OCI-LY7 (cell line): Measurements from ENCODE around the gene PYGB.

ENCODE experiments used
- CTCF ChIP-seq: fragments of 200-600 bp; sonication (generic); conservative IDR thresholded peaks from 2 replicates; pipeline ENCODE4 v1.5.1; 2014; ENCODE audit warnings: mild to moderate bottlenecking, antibody characterized with exemption, low read length, moderate library complexity, mixed read lengths
- EZH2phosphoT487 ChIP-seq: fragments of 200-600 bp; sonication (generic); IDR thresholded peaks from 2 replicates; pipeline ENCODE4 v1.6.1; 2018; ENCODE audit warnings: low read depth, borderline replicate concordance, mild to moderate bottlenecking, mixed run types, antibody characterized with exemption, low read length, moderate library complexity, mixed read lengths

GRCh38 chr20:25223179-25223661, 24.7 kb upstream of the PYGB start:
- TF ChIP-seq CTCF = no peak
- no peak for TF ChIP-seq EZH2phosphoT487
